Measurements from ENCODE around the gene ARHGEF19.

GRCh38 chr1:16256478-16256877 is 44.0 kb upstream of the ARHGEF19 start:
- TF ChIP-seq POLR2AphosphoS5 (IDR thresholded peaks at IDR 0.05) = no peak
- no peak for TF ChIP-seq POLR2A (IDR thresholded peaks at IDR 0.05; ENCODE audit: low read depth)
